Panc1 (cell line): ENCODE results near the gene VAPA.

ENCODE experiments used
- CTCF ChIP-seq: fragments of 450-650 bp; IDR thresholded peaks from 2 replicates; pipeline ENCODE4 v1.5.1; 2017; ENCODE audit warnings: mild to moderate bottlenecking
- POLR2AphosphoS5 ChIP-seq: IDR thresholded peaks from 2 replicates; pipeline ENCODE4 v1.6.1; 2012; ENCODE audit warnings: mild to moderate bottlenecking, low read depth, low read length, moderate library complexity
- TCF7L2 ChIP-seq: IDR thresholded peaks from 2 replicates; pipeline ENCODE4 v1.6.1; 2011; ENCODE audit warnings: mild to moderate bottlenecking, low read depth, low read length, inconsistent platforms

GRCh38 chr18:9868857-9869714 is 44.7 kb upstream of the VAPA start:
- TF ChIP-seq POLR2AphosphoS5 (no peak), CTCF (no peak), TCF7L2 (no peak)
